Bronchial epithelial cell (primary cell): ENCODE data around the gene SUCLG2. TPM values are rescaled to one million over a fixed set of nuclear protein-coding genes. Genes with fewer than 3 reads are reported as not detected.

Experiments
- DNase-seq: peaks from one replicate; pipeline ENCODE4 v3.0.0-alpha.2; 2010; ENCODE audit warnings: low read depth
- FAIRE-seq: peaks from 2 replicates; lab custom pipeline; 2011; peaks lifted over from hg19 to GRCh38; lab: Jason Lieb, UNC
- H3K27me3 ChIP-seq: 2 replicates; pipeline ENCODE4 v1.5.1; 2011; ENCODE audit warnings: low read length; ENCODE audit not compliant: control insufficient read depth, insufficient read depth
- H3K36me3 ChIP-seq: 2 replicates; pipeline ENCODE4 v1.5.1; 2011; ENCODE audit warnings: low read length; ENCODE audit not compliant: control insufficient read depth, insufficient read depth
- H3K4me3 ChIP-seq: 2 replicates; pipeline ENCODE4 v1.5.1; 2011; ENCODE audit warnings: mild to moderate bottlenecking, low read depth, low read length, control low read depth
- CTCF ChIP-seq: IDR thresholded peaks from 2 replicates; pipeline ENCODE4 v1.5.1; 2011; ENCODE audit warnings: mild to moderate bottlenecking, moderate library complexity, low read length, control low read depth, inconsistent platforms; ENCODE audit not compliant: insufficient read depth, severe bottlenecking
- total RNA-seq: library from RNA; depleted of rRNA; stranded (reverse); fragments of >200 nt; gene quantifications from 2 replicates; pipeline ENCODE4 v1.2.1, GENCODE V29; 2014

Gene SUCLG2
- total RNA-seq, 1 donor from 2014 or later, result 42.1 TPM

- DNase-seq (no peak), FAIRE-seq (no peak)
- no peak for TF ChIP-seq CTCF
- Histone ChIP-seq H3K4me3 (no peak overlapping the region), H3K36me3 (no peaks in the 10 kb centered on the region), H3K27me3 (no peaks in the 10 kb centered on the region)
These were observed 319.8 kb downstream of the SUCLG2 start for GRCh38 chr3:67334588-67334987.

GRCh38 chr3:67329358-67329757 is 325.1 kb downstream of the SUCLG2 start:
- FAIRE-seq, result no peak
- no peak for TF ChIP-seq CTCF
- no peaks in the 10 kb centered on the region for H3K36me3 ChIP-seq
- no peak overlapping the region for H3K4me3 ChIP-seq
- DNase-seq, result no peak
- no peaks in the 10 kb centered on the region for H3K27me3 ChIP-seq

GRCh38 chr3:67327582-67327981 is 326.8 kb downstream of the SUCLG2 start:
- TF ChIP-seq CTCF, result no peak
- FAIRE-seq, result no peak
- DNase-seq, result no peak
- H3K36me3 ChIP-seq, result no peaks in the 10 kb centered on the region
- no peaks in the 10 kb centered on the region for H3K27me3 ChIP-seq
- no peak overlapping the region for H3K4me3 ChIP-seq

GRCh38 chr3:67325231-67325630 is 329.2 kb downstream of the SUCLG2 start:
- no peak for DNase-seq
- no peak for TF ChIP-seq CTCF

More at GRCh38 chr3:67325231-67325630, 329.2 kb downstream of the SUCLG2 start:
- no peak for FAIRE-seq
- H3K27me3 ChIP-seq, result no peaks in the 10 kb centered on the region
- no peak overlapping the region for H3K4me3 ChIP-seq
- H3K36me3 ChIP-seq, result no peaks in the 10 kb centered on the region
